Liver (tissue), 9 donors: ENCODE data around the gene FYB1. TPM values are rescaled to one million over a fixed set of nuclear protein-coding genes. Genes with fewer than 3 reads are reported as not detected.

ENCODE experiments used
- DNase-seq: peaks from one replicate; pipeline ENCODE4 v3.0.0-alpha.2; 2017; ENCODE audit warnings: low spot score
- H3K27ac ChIP-seq, 2 donors: one replicate each; pipeline ENCODE4 v1.7.0; 2013; ENCODE audit warnings: inconsistent platforms in 2 of 2, low read length in 2 of 2, control low read depth in 1 of 2, low read depth in 1 of 2, mild to moderate bottlenecking in 1 of 2
- H3K27me3 ChIP-seq, 4 donors: one replicate each; pipeline versions ENCODE4 v1.6.1 to v1.7.0; 2013; ENCODE audit warnings: low read length in 3 of 4, inconsistent platforms in 1 of 4, mild to moderate bottlenecking in 1 of 4, moderate library complexity in 1 of 4; ENCODE audit not compliant: control insufficient read depth in 4 of 4, insufficient read depth in 4 of 4
- H3K36me3 ChIP-seq, 4 donors: one replicate each; pipeline versions ENCODE4 v1.6.1 to v1.7.0; 2013; ENCODE audit warnings: low read length in 3 of 4, mild to moderate bottlenecking in 3 of 4, low read depth in 1 of 4, moderate library complexity in 1 of 4; ENCODE audit not compliant: control insufficient read depth in 4 of 4, insufficient read depth in 3 of 4
- H3K4me1 ChIP-seq, 4 donors: one replicate each; pipeline versions ENCODE4 v1.6.1 to v1.7.0; 2013; ENCODE audit warnings: low read length in 3 of 4, mild to moderate bottlenecking in 3 of 4, moderate library complexity in 1 of 4; ENCODE audit not compliant: control insufficient read depth in 4 of 4, insufficient read depth in 4 of 4
- H3K4me3 ChIP-seq, 3 donors: one replicate each; pipeline versions ENCODE4 v1.6.1 to v1.7.0; 2013; ENCODE audit warnings: low read length in 3 of 3, control low read depth in 1 of 3, low read depth in 1 of 3, mild to moderate bottlenecking in 1 of 3
- H3K9ac ChIP-seq, 2 donors: one replicate each; pipeline ENCODE4 v1.7.0; 2013; ENCODE audit warnings: low read length in 2 of 2, mild to moderate bottlenecking in 2 of 2, moderate library complexity in 2 of 2, control low read depth in 1 of 2, low read depth in 1 of 2
- H3K9me3 ChIP-seq, 4 donors: one replicate each; pipeline versions ENCODE4 v1.6.1 to v1.7.0; 2013; ENCODE audit warnings: low read length in 3 of 4; ENCODE audit not compliant: control insufficient read depth in 4 of 4
- ATF3 ChIP-seq: IDR thresholded peaks from 2 replicates; pipeline ENCODE4 v1.6.1; 2016; ENCODE audit warnings: antibody characterized with exemption
- EGR1 ChIP-seq, 2 donors: IDR thresholded peaks; 2 replicates each; pipeline ENCODE4 v1.6.1; 2016 to 2018; ENCODE audit warnings: antibody characterized with exemption in 2 of 2, low read depth in 2 of 2
- FOXA1 ChIP-seq: IDR thresholded peaks from 2 replicates; pipeline ENCODE4 v1.6.1; 2016; ENCODE audit warnings: antibody characterized with exemption
- FOXA2 ChIP-seq: IDR thresholded peaks from 2 replicates; pipeline ENCODE4 v1.6.1; 2016; ENCODE audit warnings: antibody characterized with exemption
- GABPA ChIP-seq, 2 donors: IDR thresholded peaks in 1 of 2; conservative IDR thresholded peaks in 1 of 2; 2 replicates each; pipeline ENCODE4 v1.6.1; 2016; ENCODE audit warnings: antibody characterized with exemption in 2 of 2, mild to moderate bottlenecking in 1 of 2, moderate library complexity in 1 of 2
- JUND ChIP-seq, 2 donors: IDR thresholded peaks; 2 replicates each; pipeline ENCODE4 v1.6.1; 2016; ENCODE audit warnings: antibody characterized with exemption in 2 of 2
- REST ChIP-seq: IDR thresholded peaks from 2 replicates; pipeline ENCODE4 v1.6.1; 2016; ENCODE audit warnings: antibody characterized with exemption, mild to moderate bottlenecking
- RXRA ChIP-seq, 2 donors: IDR thresholded peaks; 2 replicates each; pipeline ENCODE4 v1.6.1; 2017 to 2018; ENCODE audit warnings: antibody characterized with exemption in 2 of 2, mild to moderate bottlenecking in 1 of 2
- YY1 ChIP-seq: IDR thresholded peaks from 2 replicates; pipeline ENCODE4 v1.6.1; 2016; ENCODE audit warnings: antibody characterized with exemption, mild to moderate bottlenecking
- WGBS: extraction: QIAGEN DNeasy Blood & Tissue Kit; methylation state at CpG from one replicate; pipeline ENCODE4 v1.1.7; 2013; 5-methylcytosine and 5-hydroxymethylcytosine counted together
- polyA plus RNA-seq, 2 donors: library from polyadenylated mRNA; stranded (reverse) in 1 of 2; unstranded in 1 of 2; fragments of 200-250 nt in 1 of 2; fragments of >200 nt in 1 of 2; fragmentation: Nextera tagmentation in 1 of 2; extraction: Ambion mirVana in 1 of 2; gene quantifications; one replicate each; pipeline versions ENCODE4 v1.2.1 to v1.2.3, GENCODE V29; 2013 to 2015
- total RNA-seq, 2 donors: library from RNA; depleted of rRNA; stranded (reverse); fragments of >200 nt; gene quantifications; one replicate each; pipeline ENCODE4 v1.2.3, GENCODE V29; 2014
- TF ChIP-seq, protein P1 (sequence below): fragments of 150-350 bp; IDR thresholded peaks from 2 replicates; pipeline ENCODE4 v1.5.1; 2017; ENCODE audit warnings: improper control_type of control experiment, low read depth, low read length; ENCODE audit not compliant: missing input control
- donor health status: healthy.
- donor health status: healthy.
- donor health status: healthy.
- donor health status: healthy.
- donor health status: healthy.

Gene FYB1
- total and polyA plus RNA-seq, 4 donors, result 2.3 to 14.6 (median 6.9) TPM

GRCh38 chr5:39093352-39093751 is 126.0 kb downstream of the FYB1 start:
- no peak overlapping the region for H3K9ac ChIP-seq
- H3K36me3 ChIP-seq, result no peaks in the 10 kb centered on the region
- H3K9me3 ChIP-seq, result peaks cover 0 to 6% (median 0%) of the 10 kb centered on the region in 4 donors
- H3K4me1 ChIP-seq, result no peaks in the 10 kb centered on the region
- H3K27ac ChIP-seq, result no peak overlapping the region
- DNase-seq, result no peak
- 48% methylated on average over 1 of the region's 1 CpG for WGBS
- no peaks in the 10 kb centered on the region for H3K27me3 ChIP-seq
- no peak for TF ChIP-seq EGR1 (IDR thresholded peaks at IDR 0.05; ENCODE audit: low read depth in 2 of 2)
- H3K4me3 ChIP-seq, result no peak overlapping the region

DNA sequence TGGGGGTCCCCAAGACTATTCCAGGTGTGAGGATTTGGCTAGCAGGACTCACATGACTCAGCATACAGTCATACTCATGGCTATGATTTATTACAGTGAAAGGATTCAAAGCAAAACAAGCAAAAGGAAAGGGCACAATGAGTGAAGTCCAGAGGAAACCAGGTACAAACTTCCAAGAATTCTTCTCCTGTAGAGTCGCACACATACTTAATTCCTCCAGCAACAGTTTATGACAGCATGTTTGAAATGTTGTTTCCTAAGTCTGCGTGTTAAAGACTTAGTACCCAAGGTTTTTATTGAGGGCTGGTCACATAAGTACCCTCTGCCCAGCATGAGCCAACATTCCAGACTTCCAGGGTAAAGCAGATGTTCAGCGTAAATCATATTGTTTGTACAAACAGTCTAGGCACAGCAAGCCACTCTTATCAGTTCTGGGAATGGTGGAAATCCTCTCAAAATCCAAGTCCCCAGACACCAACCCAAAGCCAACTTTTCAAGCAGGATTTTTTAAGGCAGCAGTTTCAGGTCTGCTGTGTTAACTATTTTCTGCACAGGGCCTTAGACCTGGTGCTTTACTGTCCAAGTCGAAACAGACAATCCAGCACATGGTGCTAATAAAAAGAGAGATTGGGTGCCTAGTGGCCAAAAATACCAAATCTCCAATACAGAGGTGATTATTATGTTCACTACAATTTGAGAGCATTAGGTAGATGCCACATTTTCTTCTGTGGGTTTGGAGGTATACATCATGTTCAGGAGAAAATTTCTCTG is 126.6 kb downstream of the FYB1 start:
- no peak overlapping the region for H3K4me3 ChIP-seq
- H3K27me3 ChIP-seq, result no peaks in the 10 kb centered on the region
- H3K9ac ChIP-seq, result no peak overlapping the region
- DNase-seq, result no peak
- H3K9me3 ChIP-seq, result peaks cover 0 to 6% (median 0%) of the 10 kb centered on the region in 4 donors
- H3K36me3 ChIP-seq, result no peaks in the 10 kb centered on the region
- H3K4me1 ChIP-seq, result no peaks in the 10 kb centered on the region
- no peak overlapping the region for H3K27ac ChIP-seq
- 83% methylated on average over 4 of the region's 4 CpGs for WGBS
- TF ChIP-seq REST (no peak), YY1 (no peak), RXRA (IDR thresholded peaks at IDR 0.05) (no peak), GABPA (IDR thresholded peaks at IDR 0.05 in 1 of 2, conservative IDR thresholded peaks at IDR 0.05 in 1 of 2) (no peak), FOXA1 (no peak), ATF3 (no peak), JUND (IDR thresholded peaks at IDR 0.05) (no peak)
- TF ChIP-seq, protein P1, sequence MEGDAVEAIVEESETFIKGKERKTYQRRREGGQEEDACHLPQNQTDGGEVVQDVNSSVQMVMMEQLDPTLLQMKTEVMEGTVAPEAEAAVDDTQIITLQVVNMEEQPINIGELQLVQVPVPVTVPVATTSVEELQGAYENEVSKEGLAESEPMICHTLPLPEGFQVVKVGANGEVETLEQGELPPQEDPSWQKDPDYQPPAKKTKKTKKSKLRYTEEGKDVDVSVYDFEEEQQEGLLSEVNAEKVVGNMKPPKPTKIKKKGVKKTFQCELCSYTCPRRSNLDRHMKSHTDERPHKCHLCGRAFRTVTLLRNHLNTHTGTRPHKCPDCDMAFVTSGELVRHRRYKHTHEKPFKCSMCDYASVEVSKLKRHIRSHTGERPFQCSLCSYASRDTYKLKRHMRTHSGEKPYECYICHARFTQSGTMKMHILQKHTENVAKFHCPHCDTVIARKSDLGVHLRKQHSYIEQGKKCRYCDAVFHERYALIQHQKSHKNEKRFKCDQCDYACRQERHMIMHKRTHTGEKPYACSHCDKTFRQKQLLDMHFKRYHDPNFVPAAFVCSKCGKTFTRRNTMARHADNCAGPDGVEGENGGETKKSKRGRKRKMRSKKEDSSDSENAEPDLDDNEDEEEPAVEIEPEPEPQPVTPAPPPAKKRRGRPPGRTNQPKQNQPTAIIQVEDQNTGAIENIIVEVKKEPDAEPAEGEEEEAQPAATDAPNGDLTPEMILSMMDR, result no peak

- H3K27me3 ChIP-seq, result no peaks in the 10 kb centered on the region
- no peak for DNase-seq
- H3K36me3 ChIP-seq, result no peaks in the 10 kb centered on the region
- no peak overlapping the region for H3K27ac ChIP-seq
- H3K4me3 ChIP-seq, result no peak overlapping the region
- 87% methylated on average over 7 of the region's 7 CpGs for WGBS
- H3K4me1 ChIP-seq, result no peaks in the 10 kb centered on the region
- peaks cover 0 to 6% (median 0%) of the 10 kb centered on the region in 4 donors for H3K9me3 ChIP-seq
- TF ChIP-seq, protein P1, result no peak
- TF ChIP-seq FOXA2, result no peak
- no peak overlapping the region for H3K9ac ChIP-seq
Observed at GRCh38 chr5:39091940-39092580, 127.3 kb downstream of the FYB1 start.
